ENCODE measurements around the gene KRT85. TPM values are rescaled to one million over a fixed set of nuclear protein-coding genes. Genes with fewer than 3 reads are reported as not detected.

KRT85 gene
- total RNA-seq, 2 experiments from 2014 or later = not detected

DNA sequence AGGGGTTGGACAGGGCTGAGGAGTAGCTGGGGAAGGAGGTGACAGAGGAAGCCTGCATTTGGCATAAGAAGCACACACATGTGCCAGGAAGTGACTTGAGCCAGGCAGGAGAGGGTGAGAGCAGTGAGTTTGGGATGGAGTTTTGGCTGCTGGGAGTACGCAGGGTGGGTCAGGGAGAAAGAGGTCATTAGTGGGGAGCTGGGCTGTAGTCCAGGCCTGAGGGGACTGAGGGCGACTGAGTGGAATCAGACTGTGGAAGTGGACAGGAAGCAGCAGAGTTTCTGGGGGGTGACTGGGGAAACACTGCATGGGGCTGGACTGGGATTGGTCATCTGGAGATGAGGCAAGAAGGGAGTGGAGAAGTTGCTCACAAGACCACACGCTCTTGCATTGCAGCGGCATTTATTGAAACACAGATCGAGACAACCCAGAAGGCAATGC, 7.6 kb downstream of the KRT85 start:
- ChIA-PET CTCF (no interaction called here), POLR2A (no interaction called here)
- H3K27me3 Mint-ChIP-seq = peaks cover 7% of the 10 kb centered on the region
- no peak overlapping the region for H3K27ac Mint-ChIP-seq
- H3K9me3 Mint-ChIP-seq = no peaks in the 10 kb centered on the region
- H3K36me3 Mint-ChIP-seq (ENCODE audit: low read depth) = no peaks in the 10 kb centered on the region
- H3K4me3 Mint-ChIP-seq = no peak overlapping the region
- H3K4me1 Mint-ChIP-seq = peaks cover 16% of the 10 kb centered on the region
- DNase-seq = no peak

DNA sequence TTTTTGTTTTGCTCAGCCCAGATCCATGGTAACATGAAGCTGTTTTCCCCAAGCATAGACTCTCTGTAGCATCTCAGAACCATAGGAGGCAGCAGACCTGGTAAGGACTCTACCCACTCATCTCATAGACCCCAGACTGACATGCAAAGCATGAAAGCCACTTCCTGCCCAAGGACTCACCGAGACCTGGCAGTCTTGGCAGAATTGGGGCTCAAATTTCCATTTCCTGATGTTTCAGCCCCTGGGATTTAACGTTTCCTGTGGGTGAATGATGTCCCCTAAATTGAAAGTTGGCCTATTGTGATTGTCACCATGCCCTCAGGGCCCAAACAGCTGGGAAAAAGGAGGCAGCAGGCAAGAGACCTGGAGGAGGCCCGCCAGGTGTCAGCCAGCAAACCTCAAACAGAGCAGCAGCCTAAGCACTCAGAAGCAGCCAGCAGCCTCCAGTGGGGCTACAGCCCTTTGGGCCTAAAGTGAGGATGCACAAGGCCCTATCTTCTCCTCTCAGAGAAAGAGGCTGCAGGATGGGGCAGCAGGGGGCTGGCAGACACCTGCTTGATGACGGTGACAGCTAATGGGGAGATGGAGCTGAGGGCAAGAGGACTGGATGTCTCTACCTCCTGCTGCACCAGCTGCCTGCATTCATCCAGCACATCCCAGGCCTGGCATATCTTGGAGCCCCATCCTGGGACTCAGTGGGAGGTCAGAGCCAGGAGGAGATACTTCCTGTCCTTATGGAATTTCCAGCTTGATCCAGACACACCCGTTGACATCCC, 8.5 kb downstream of the KRT85 start:
- POLR2A ChIA-PET = no interaction called here
- no peak overlapping the region for H3K27ac Mint-ChIP-seq

GRCh38 chr12:52356762-52357580, 10.3 kb downstream of the KRT85 start:
- no peak for DNase-seq
- ChIA-PET POLR2A (no interaction called here), CTCF (no interaction called here)
- Mint-ChIP-seq H3K9me3 (no peaks in the 10 kb centered on the region), H3K4me3 (no peak overlapping the region), H3K27me3 (peaks cover 23% of the 10 kb centered on the region), H3K36me3 (ENCODE audit: low read depth) (no peaks in the 10 kb centered on the region), H3K4me1 (peaks cover 17% of the 10 kb centered on the region), H3K27ac (no peak overlapping the region)

More for the DNA sequence above, 8.5 kb downstream of the KRT85 start:
- DNase-seq = peak; percentile 24
- Mint-ChIP-seq H3K36me3 (ENCODE audit: low read depth) (no peaks in the 10 kb centered on the region), H3K4me3 (no peak overlapping the region), H3K9me3 (no peaks in the 10 kb centered on the region), H3K4me1 (peaks cover 16% of the 10 kb centered on the region), H3K27me3 (peaks cover 12% of the 10 kb centered on the region)
- CTCF ChIA-PET = interaction anchor here (1.4 kb wide), 1 partner anchor 31 kb away, joined by 4 read pairs; no protein-coding TSS in a partner anchor

DNA sequence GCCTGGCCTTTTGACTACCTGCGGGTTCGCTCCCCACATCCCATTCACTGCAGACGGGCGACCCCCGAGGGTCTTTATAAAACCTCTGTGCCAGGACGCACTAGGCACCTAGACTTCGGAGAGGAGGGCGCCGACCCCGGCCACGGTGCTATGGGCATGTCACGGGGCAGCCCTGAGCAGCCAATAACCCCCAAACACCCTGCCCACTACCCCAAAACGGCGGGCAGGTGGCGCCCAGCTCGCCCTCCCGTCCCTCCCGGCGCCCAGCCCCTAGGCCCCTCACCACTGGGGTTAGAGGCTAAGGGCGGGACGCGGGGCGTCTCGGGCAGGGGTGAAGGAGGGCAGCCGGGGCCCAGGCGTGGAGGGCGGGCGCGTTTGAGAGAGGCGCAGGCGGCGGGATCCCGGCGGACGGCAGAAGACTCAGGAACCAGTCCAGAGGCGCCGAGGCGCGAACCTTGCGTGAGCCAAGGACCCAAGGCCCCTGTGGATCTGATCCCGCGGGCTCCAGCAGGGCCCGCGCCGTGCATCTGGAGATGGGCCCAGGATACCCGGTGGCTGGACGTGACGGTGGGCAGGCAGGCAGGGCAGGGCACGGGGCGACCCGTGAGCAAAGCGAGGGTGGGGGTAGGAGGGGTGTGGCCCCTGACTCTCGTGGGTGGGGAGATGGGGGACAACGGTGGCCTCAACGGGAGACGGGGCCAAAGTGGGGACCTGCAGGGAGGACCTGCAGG, 11.1 kb downstream of the KRT85 start:
- H3K9me3 Mint-ChIP-seq = no peaks in the 10 kb centered on the region
- CTCF ChIA-PET = no interaction called here
- H3K4me3 Mint-ChIP-seq = no peak overlapping the region
- no peak overlapping the region for H3K27ac Mint-ChIP-seq
- DNase-seq = no peak
- H3K27me3 Mint-ChIP-seq = peaks cover 26% of the 10 kb centered on the region
- POLR2A ChIA-PET = no interaction called here
- H3K36me3 Mint-ChIP-seq (ENCODE audit: low read depth) = no peaks in the 10 kb centered on the region
- peaks cover 21% of the 10 kb centered on the region for H3K4me1 Mint-ChIP-seq

- ChIA-PET CTCF (no interaction called here), POLR2A (no interaction called here)
- Mint-ChIP-seq H3K9me3 (no peaks in the 10 kb centered on the region), H3K4me3 (no peak overlapping the region), H3K27me3 (peaks cover 31% of the 10 kb centered on the region), H3K27ac (no peak overlapping the region), H3K36me3 (ENCODE audit: low read depth) (no peaks in the 10 kb centered on the region), H3K4me1 (peaks cover 24% of the 10 kb centered on the region)
- DNase-seq = no peak
These were observed 12.1 kb downstream of the KRT85 start for GRCh38 chr12:52355176-52355575.

DNA sequence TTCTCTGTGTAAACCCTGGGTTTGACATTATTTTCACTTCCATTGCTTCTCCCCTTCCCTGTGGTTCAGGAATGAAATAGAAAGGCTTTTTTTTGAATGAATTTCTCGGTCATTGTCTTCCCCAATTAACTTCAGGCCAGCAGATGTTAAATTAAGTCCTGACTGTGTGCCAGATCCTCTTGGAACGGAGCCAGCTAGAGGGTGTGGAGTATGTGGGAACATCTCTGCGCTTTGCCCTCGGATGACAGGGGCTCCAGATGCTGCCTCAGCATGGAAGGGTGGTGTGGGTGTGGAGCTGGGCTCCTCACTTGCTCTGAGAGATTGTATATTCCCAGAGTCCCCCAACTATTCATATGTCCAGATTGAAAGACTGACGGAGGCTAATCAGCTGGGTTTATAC, 13.1 kb downstream of the KRT85 start:
- no peak overlapping the region for H3K27ac Mint-ChIP-seq
- no peak overlapping the region for H3K4me3 Mint-ChIP-seq
- no peaks in the 10 kb centered on the region for H3K9me3 Mint-ChIP-seq
- H3K4me1 Mint-ChIP-seq = peaks cover 19% of the 10 kb centered on the region
- POLR2A ChIA-PET = no interaction called here
- CTCF ChIA-PET = no interaction called here
- no peaks in the 10 kb centered on the region for H3K36me3 Mint-ChIP-seq (ENCODE audit: low read depth)
- DNase-seq = no peak
- H3K27me3 Mint-ChIP-seq = peaks cover 29% of the 10 kb centered on the region

- Mint-ChIP-seq H3K4me1 (peaks cover 15% of the 10 kb centered on the region), H3K27ac (no peak overlapping the region), H3K9me3 (no peaks in the 10 kb centered on the region), H3K4me3 (no peak overlapping the region), H3K27me3 (peaks cover 30% of the 10 kb centered on the region), H3K36me3 (ENCODE audit: low read depth) (no peaks in the 10 kb centered on the region)
- DNase-seq = no peak
- ChIA-PET POLR2A (no interaction called here), CTCF (interaction anchor here (1.1 kb wide), 1 partner anchor 8 kb away, joined by 3 read pairs; no protein-coding TSS in a partner anchor)
These were observed 13.5 kb downstream of the KRT85 start for GRCh38 chr12:52353766-52354165.

GRCh38 chr12:52352951-52353350, 14.3 kb downstream of the KRT85 start:
- H3K9me3 Mint-ChIP-seq = no peaks in the 10 kb centered on the region
- peaks cover 37% of the 10 kb centered on the region for H3K27me3 Mint-ChIP-seq
- H3K36me3 Mint-ChIP-seq (ENCODE audit: low read depth) = no peaks in the 10 kb centered on the region
- H3K4me1 Mint-ChIP-seq = peaks cover 11% of the 10 kb centered on the region
- no peak for DNase-seq
- ChIA-PET CTCF (interaction anchor here (0.9 to 2.3 kb wide), 4 partner anchors 9 to 25 kb away, joined by 3 to 18 read pairs (median 4); no protein-coding TSS in a partner anchor), POLR2A (no interaction called here)
- no peak overlapping the region for H3K27ac Mint-ChIP-seq
- H3K4me3 Mint-ChIP-seq = no peak overlapping the region

DNA sequence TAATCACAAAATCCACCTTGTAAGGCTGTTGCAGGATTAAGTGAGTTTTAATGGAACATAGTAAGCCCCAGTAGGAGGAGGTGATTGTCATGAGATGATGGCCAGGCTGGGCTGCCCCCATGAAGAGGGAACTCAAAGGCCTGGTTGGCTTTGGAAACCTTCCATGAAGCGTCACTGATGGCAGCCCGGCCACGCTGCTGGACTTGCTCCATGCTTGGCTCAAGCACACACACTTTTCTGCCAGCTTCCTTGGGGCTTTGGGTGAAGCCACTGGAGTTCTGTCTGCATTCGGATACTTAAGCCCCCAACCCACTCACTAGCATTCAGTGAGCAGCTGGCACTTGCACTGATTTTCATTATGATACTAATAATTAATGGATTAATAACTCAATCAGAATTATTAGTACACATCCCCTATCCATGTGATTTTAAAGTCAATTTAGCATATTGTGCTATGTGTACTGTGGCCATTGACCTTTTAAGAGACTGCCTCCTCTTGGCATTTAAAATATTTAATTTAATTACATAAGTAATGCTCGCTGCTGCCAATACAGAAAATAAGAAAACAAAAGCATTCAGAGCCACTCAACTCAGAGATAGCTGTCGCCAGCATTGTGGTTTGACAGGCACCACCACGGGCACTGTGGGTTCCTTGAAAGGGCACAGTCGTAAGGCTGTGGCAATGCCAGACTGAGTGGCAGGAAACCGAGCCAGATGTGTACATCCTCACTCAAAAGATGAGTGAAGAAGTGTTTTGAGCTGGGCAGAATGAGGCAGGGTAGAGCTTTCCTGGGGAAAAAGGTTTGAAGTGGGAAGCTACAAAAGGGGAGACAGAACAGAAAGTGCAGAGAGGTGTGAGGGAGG, 15.9 kb downstream of the KRT85 start:
- H3K27me3 Mint-ChIP-seq = peaks cover 40% of the 10 kb centered on the region
- peaks cover 8% of the 10 kb centered on the region for H3K4me1 Mint-ChIP-seq
- ChIA-PET POLR2A (interaction anchor here (0.5 to 0.9 kb wide), 3 partner anchors 23 to 106 kb away, joined by 3 read pairs; no protein-coding TSS in a partner anchor), CTCF (interaction anchor here (0.8 to 2.3 kb wide), 6 partner anchors 10 to 381 kb away, joined by 3 to 18 read pairs (median 4); no protein-coding TSS in a partner anchor)
- H3K27ac Mint-ChIP-seq = no peak overlapping the region
- H3K36me3 Mint-ChIP-seq (ENCODE audit: low read depth) = no peaks in the 10 kb centered on the region
- no peaks in the 10 kb centered on the region for H3K9me3 Mint-ChIP-seq
- no peak overlapping the region for H3K4me3 Mint-ChIP-seq
- DNase-seq = peak; percentile 71

DNA sequence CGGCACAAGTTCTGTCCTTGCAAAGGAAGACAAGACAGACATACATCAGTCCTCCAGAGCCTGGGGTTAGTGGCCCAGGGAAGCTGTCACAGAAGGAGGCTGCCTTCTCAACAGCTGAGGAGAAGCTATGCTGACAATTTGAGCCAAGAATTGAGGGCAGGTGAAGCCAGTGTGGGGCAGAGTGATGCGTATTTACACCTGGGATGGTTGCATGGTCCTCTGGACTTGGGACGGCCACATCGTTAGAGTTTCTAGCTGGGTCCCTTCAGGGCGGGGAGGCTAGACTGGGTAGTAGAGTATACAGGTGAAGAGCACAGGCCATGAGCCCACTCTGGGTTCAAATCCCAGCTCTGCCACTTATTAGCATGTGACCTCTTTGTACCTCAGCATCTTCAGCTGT, 16.5 kb downstream of the KRT85 start:
- Mint-ChIP-seq H3K36me3 (ENCODE audit: low read depth) (no peaks in the 10 kb centered on the region), H3K4me3 (no peak overlapping the region), H3K9me3 (no peaks in the 10 kb centered on the region), H3K27ac (no peak overlapping the region), H3K4me1 (peaks cover 8% of the 10 kb centered on the region), H3K27me3 (peaks cover 42% of the 10 kb centered on the region)
- ChIA-PET POLR2A (no interaction called here), CTCF (interaction anchor here (0.9 to 2.3 kb wide), 4 partner anchors 11 to 380 kb away, joined by 3 to 18 read pairs (median 6); no protein-coding TSS in a partner anchor)
- no peak for DNase-seq

DNA sequence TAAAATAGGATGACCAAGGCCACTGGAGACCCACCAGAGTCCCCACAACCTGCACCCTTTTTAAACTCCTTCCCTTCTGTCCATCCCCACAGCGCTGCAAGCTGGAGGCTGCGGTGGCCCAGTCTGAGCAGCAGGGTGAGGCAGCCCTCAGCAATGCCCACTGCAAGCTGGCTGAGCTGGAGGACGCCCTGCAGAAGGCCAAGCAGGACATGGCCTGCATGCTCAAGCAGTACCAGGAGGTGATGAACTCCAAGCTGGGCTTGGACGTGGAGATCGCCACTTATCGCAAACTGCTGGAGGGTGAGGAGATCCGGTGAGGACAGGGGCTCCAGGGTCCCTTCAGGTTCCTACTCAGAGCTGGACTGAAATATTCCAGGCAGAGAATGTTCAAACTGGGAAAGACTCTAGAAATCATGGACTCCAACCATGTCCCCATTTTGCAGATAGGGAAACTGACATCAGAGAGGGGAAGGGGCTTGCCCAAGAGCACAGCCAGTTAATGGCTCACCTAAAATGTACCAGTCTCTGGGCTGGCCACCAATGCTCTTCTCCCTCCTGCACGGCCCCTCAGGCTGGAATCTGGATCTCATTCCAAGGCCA, 17.2 kb downstream of the KRT85 start:
- no peaks in the 10 kb centered on the region for H3K36me3 Mint-ChIP-seq (ENCODE audit: low read depth)
- H3K4me1 Mint-ChIP-seq = peaks cover 8% of the 10 kb centered on the region
- no peak overlapping the region for H3K4me3 Mint-ChIP-seq
- ChIA-PET CTCF (interaction anchor here (0.7 to 1.3 kb wide), 3 partner anchors 12 to 38 kb away, joined by 3 to 5 read pairs (median 3); no protein-coding TSS in a partner anchor), POLR2A (no interaction called here)
- H3K27me3 Mint-ChIP-seq = peaks cover 46% of the 10 kb centered on the region
- H3K9me3 Mint-ChIP-seq = no peaks in the 10 kb centered on the region
- DNase-seq = no peak
- no peak overlapping the region for H3K27ac Mint-ChIP-seq

GRCh38 chr12:52349196-52349595, 18.1 kb downstream of the KRT85 start:
- Mint-ChIP-seq H3K27me3 (peaks cover 44% of the 10 kb centered on the region), H3K27ac (no peak overlapping the region), H3K9me3 (no peaks in the 10 kb centered on the region), H3K36me3 (ENCODE audit: low read depth) (no peaks in the 10 kb centered on the region), H3K4me3 (no peak overlapping the region), H3K4me1 (peaks cover 8% of the 10 kb centered on the region)
- DNase-seq = no peak
- CTCF ChIA-PET = interaction anchor here (1.1 kb wide), 1 partner anchor 13 kb away, joined by 5 read pairs; no protein-coding TSS in a partner anchor
- POLR2A ChIA-PET = no interaction called here

Measured in activated CD4-positive, alpha-beta memory T cell treated with anti-CD3 and anti-CD28 coated beads, Interleukin-2, amount 10 ng/mL, durations not matched to agents 7 days and 5 days (primary cell).